SK-N-SH (cell line): Measurements from ENCODE around the gene PARVG.

ENCODE experiments used
- CTCF ChIP-seq: fragments of 200-600 bp; sonication (generic); IDR thresholded peaks from 2 replicates; pipeline ENCODE4 v1.6.1; 2017; ENCODE audit warnings: antibody characterized with exemption, mild to moderate bottlenecking, moderate library complexity
- EP300 ChIP-seq, 2 experiments: IDR thresholded peaks; 2 replicates each; pipeline versions ENCODE4 v1.4.0 to v1.6.1; 2012; ENCODE audit warnings: borderline replicate concordance in 1 of 2, low read depth in 1 of 2, low read length in 1 of 2
- GABPA ChIP-seq: IDR thresholded peaks from 2 replicates; pipeline ENCODE4 v1.4.0; 2012; ENCODE audit warnings: low read depth, mild to moderate bottlenecking
- PBX3 ChIP-seq: IDR thresholded peaks from 2 replicates; pipeline ENCODE4; 2012
- POLR2AphosphoS5 ChIP-seq: IDR thresholded peaks from 2 replicates; pipeline ENCODE4 v1.6.1; 2012; ENCODE audit warnings: low read depth, low read length
- RFX5 ChIP-seq: IDR thresholded peaks from 2 replicates; pipeline ENCODE4 v1.6.1; 2012; ENCODE audit warnings: mild to moderate bottlenecking, improper control_type of control experiment, low read length
- SIN3A ChIP-seq: IDR thresholded peaks from 2 replicates; pipeline ENCODE4 v1.6.1; 2012; ENCODE audit warnings: low read depth, mild to moderate bottlenecking, low read length, moderate library complexity, borderline replicate concordance
- TCF12 ChIP-seq: IDR thresholded peaks from 2 replicates; pipeline ENCODE4 v1.4.0; 2012
- ZBTB33 ChIP-seq: IDR thresholded peaks from 2 replicates; pipeline ENCODE4 v1.4.0; 2012; ENCODE audit warnings: low read depth, borderline replicate concordance

- TF ChIP-seq EP300 (IDR thresholded peaks at IDR 0.05; ENCODE audit: borderline replicate concordance in 1 of 2, low read depth in 1 of 2, low read length in 1 of 2) (no peak), RFX5 (no peak), CTCF (no peak), TCF12 (no peak), ZBTB33 (no peak), POLR2AphosphoS5 (no peak), PBX3 (no peak), SIN3A (no peak), GABPA (no peak)
Observed at GRCh38 chr22:44175676-44176075, 5.0 kb upstream of the PARVG start.
